GM19035 (cell line): ENCODE measurements around the gene ZBTB7A.

Experiments
- ATAC-seq: cut with Tn5 transposase; IDR thresholded peaks from one replicate; pipeline ENCODE4 v1.9.1; 2021; ENCODE audit not compliant: unreplicated experiment

The ZBTB7A gene

GRCh38 chr19:4094761-4095487, 28.2 kb upstream of the ZBTB7A start:
- ATAC-seq: no peak

GRCh38 chr19:4094291-4094690, 27.6 kb upstream of the ZBTB7A start:
- no peak for ATAC-seq

GRCh38 chr19:4093643-4094175, 27.0 kb upstream of the ZBTB7A start:
- ATAC-seq: no peak

- no peak for ATAC-seq
These were observed 23.9 kb upstream of the ZBTB7A start for GRCh38 chr19:4090356-4091220.

- ATAC-seq: no peak
These were observed 23.2 kb upstream of the ZBTB7A start for GRCh38 chr19:4089946-4090345.

GRCh38 chr19:4089400-4089908, 22.8 kb upstream of the ZBTB7A start:
- no peak for ATAC-seq

- ATAC-seq: no peak
These were observed 22.3 kb upstream of the ZBTB7A start for GRCh38 chr19:4088975-4089374.

- ATAC-seq: no peak
These were observed 21.3 kb upstream of the ZBTB7A start for GRCh38 chr19:4087787-4088679.

- no peak for ATAC-seq
These were observed 19.7 kb upstream of the ZBTB7A start for GRCh38 chr19:4086411-4086867.

- ATAC-seq: no peak
These were observed 17.8 kb upstream of the ZBTB7A start for GRCh38 chr19:4084547-4084877.

- no peak for ATAC-seq
These were observed 17.2 kb upstream of the ZBTB7A start for GRCh38 chr19:4083677-4084546.

- ATAC-seq: no peak
These were observed 15.5 kb upstream of the ZBTB7A start for GRCh38 chr19:4082172-4082571.

- ATAC-seq: no peak
These were observed 14.9 kb upstream of the ZBTB7A start for GRCh38 chr19:4081441-4082129.

GRCh38 chr19:4080473-4080872, 13.8 kb upstream of the ZBTB7A start:
- no peak for ATAC-seq

GRCh38 chr19:4077800-4078684, 11.3 kb upstream of the ZBTB7A start:
- no peak for ATAC-seq

- ATAC-seq: no peak
These were observed 10.3 kb upstream of the ZBTB7A start for GRCh38 chr19:4077007-4077374.

GRCh38 chr19:4075373-4075772, 8.7 kb upstream of the ZBTB7A start:
- no peak for ATAC-seq

GRCh38 chr19:4071610-4072009, 4.9 kb upstream of the ZBTB7A start:
- ATAC-seq: no peak
